Measurements from ENCODE around the gene NTM.

NTM gene

DNA sequence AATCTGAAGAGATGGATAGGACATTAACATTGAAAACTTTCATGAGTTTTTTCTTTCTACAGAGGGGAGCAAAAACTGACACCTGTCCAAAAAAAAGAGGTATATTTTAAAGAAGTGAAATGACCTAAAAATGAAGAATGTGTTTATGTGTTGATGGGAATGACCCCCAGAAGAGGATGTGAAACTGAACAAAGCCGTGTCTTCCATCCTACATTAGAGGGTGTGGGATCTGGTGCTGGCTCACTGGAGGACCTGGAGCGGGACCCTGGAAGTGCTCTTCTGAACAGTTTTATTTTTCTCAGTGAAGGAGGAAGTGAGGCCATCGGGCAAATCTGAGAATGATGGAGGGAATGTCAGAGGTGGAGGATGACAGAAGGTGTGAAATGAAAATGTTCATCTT, 470.1 kb downstream of the NTM start:
- in situ Hi-C loops (cut with MboI; ENCODE audit: low sequenced_read_pairs) = no loop called here

DNA sequence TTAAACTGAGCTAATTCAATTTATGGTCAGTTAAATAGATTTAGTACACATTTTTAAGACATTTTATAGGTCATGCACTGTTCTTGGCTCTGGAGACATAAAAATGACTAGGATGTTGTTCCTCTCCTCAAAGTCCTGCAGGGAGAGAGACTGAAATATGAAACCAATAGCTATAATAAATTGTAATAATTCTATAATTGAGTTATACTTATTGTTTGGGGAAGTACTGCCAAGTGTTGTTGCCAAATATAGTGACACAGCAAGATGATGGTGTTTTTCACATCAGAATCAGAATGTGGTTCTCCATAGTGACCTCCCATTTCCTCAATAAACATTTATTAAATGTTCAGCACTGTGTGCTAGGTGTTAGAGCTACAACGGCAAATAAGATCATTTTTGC, 470.6 kb downstream of the NTM start:
- in situ Hi-C loops (cut with MboI; ENCODE audit: low sequenced_read_pairs) = no loop called here

DNA sequence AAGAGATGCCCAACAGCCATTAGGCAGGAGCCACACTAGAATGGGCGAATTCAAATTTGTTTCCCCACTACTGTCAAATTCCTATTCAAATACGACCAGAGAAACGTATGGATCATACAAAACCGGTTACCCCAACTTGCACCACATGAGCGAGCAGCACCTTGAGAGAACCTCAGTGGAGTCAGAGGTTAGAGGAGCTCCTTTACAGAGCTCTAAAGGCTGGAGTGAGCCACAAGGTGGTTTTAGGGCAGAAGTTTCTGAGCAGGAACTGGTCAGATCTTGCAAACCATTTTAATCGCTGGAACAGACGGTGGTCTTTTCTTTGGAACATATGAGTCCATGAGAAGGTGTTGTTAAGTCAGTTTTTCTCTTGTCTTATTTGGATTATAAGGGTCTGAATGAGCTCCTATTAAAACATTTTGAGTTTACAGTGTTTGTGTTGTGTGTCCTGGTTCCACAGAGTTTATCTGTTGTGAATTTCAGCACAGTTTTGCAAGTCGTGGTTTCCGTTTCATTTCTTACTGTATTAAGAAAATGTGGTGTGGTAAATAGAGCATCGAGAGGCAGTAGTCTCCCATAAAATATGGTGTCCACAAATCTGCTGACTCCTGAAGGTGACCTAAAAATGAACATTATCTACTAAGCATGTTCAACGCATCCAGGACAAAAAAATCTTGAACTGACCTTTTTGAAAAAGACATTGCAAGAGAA, 471.7 kb downstream of the NTM start:
- in situ Hi-C loops (cut with MboI; ENCODE audit: low sequenced_read_pairs) = no loop called here

DNA sequence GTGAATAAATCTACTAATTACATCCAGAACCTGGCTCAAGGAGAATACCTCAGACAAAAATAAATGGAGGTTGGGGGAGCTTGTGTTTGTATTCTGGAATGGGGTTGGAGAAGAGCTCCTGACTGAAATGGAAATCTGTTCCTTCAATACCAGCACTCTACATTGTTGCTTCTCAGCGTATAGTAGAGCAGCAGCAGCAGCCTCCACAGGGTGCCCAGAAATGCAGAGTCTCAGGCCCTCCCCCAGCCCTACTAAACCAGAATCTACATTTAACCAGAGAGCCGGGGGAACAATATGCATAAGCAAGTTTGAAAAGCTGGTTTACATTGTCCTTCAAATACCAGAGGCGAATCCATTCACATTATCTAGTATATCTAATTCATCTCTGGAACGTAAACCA, 474.8 kb downstream of the NTM start:
- in situ Hi-C loops (cut with MboI; ENCODE audit: low sequenced_read_pairs) = no loop called here

DNA sequence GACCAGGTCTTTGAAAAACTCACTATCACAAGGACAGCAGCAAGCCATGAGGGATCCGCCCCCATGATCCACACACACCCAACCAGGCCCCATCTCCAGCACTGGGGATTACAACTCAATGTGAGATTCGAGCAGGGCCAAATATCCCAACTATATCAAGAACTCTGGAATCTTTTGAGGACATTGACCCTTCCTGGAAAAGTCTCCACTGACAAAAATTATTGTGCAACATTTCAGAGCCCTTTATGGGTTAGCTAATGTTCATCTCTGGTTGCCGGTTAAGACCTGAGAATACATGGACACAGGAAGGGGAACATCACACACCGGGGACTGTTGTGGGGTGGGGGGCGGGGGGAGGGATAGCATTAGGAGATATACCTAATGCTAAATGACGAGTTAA, 479.1 kb downstream of the NTM start:
- in situ Hi-C loops (cut with MboI; ENCODE audit: low sequenced_read_pairs) = no loop called here

DNA sequence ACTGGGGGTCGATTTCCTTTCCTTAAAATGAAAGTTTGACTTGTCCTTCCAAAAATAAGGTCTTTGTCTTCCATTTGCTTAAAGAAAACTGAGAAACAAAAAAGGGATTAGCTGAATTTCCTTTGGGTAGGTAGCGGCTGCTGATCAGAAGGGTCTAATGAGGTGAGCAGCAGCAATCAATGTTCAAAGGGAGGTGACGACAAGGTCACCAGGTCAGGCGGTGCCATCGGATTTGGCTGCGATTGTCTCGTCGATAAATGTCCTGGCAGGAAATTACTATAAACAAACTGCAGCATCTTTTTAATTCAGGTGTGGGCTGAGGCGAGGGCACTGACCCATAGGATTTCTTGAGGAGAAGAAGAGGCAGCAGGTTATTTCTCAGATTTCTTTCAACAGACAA, 480.1 kb downstream of the NTM start:
- in situ Hi-C loops (cut with MboI; ENCODE audit: low sequenced_read_pairs) = no loop called here

DNA sequence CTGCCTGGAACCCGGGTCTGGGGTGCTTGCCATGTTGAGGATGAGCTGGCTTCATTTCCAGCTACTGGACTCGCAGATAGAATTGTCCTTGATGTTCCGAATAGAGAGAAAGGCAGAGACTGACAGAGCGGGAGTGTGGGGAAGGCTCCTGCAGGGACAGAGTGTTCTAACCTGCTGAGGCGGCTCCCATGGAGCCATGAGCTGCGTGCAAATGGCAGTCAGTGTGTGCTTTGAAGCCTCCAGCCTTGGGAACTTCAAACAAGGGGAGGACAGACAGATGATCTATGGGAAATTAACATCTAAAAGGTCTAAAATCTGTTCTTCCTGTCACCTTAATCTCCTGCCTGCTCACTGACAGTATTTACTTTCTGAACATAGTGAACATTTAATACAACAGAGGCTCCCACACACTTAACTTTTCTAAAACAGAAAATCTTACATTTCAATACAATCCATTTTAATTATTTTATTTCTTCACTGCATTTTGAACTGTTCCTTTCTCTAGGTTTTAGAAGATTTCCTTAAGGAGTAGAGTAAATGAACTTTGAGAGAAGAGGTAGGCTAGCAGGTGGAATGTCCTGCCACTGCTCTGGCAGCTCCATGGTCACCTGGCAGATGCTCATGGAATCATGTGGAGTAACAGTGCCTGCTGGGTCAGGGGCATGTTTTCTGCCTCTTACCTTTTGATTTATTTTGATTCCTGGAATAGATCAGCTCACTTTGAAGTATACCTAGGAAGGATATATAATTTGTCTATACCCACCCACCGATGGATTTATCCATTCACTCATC, 481.7 kb downstream of the NTM start:
- in situ Hi-C loops (cut with MboI; ENCODE audit: low sequenced_read_pairs) = no loop called here

DNA sequence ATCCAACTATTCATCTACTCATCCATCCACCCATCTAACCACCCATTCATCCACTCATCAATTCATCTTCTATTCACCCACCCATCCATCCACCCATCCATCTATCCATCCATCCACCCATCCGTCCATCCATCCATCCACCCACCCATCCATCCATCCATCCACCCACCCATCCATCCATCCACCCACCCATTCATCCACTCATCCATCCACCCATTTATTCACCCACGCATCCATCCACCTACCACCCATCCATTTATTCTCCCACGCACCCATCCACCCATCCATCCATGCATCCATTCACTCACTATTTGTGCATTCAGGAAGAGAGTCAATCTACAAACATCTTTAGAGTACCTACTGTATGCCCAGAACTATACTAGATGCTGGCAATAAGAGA, 482.3 kb downstream of the NTM start:
- in situ Hi-C loops (cut with MboI; ENCODE audit: low sequenced_read_pairs) = no loop called here

DNA sequence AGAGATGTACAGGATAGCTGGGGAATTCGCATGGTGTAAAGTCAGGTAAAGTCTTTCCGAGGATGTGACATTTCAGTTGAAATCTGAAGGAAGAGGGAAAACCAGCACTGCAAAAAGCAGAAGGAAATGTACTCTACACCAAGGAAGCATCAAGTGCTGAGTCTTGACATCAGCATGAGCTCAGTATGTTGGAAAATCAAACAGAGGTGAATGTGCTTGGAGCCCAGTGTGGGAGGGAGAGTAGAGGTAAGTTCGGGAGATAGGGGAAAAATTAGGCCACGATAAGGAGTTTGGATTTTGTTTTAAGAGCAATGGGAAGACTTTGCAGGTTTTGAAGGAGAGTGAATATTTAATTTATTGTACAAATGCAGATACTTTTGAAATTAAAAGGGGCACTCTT, 484.0 kb downstream of the NTM start:
- in situ Hi-C loops (cut with MboI; ENCODE audit: low sequenced_read_pairs) = no loop called here

DNA sequence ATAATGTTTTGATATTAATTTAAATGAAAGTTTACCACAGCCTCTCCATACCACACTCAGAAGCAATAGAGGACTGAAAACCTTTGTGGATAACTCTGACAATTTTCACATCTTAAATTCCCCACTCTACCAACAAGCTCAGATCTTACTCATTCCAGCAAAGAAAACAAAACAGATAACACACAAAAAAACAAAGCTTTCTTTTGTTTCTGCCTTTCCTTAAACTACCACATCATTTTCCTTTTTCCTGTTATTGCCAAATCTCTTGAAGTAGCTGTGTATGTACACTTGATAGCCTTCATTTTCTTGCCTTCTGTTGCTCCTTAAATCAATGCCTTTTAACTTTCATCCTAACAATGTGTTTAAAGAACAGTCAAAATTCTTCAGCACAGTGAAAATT, 484.9 kb downstream of the NTM start:
- in situ Hi-C loops (cut with MboI; ENCODE audit: low sequenced_read_pairs) = no loop called here

DNA sequence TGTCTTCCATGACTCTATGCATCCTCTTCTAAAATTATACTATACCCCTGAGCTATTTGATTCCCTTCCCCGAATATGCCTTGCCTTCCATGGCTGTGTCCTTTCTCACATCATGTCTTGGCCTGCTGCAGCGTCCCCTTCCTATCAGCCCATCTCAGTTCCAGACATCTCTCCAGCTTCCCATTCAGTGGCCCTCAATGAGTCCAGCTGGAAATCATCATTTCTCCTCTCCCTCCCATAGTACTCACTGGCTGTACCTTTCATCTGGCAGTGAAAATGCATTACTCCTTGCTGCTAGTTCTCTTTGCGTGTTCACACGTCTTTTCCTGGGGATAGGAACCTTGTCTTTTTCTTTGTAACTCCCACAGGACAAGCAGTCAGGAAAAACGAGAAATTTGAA, 486.8 kb downstream of the NTM start:
- in situ Hi-C loops (cut with MboI; ENCODE audit: low sequenced_read_pairs) = no loop called here

DNA sequence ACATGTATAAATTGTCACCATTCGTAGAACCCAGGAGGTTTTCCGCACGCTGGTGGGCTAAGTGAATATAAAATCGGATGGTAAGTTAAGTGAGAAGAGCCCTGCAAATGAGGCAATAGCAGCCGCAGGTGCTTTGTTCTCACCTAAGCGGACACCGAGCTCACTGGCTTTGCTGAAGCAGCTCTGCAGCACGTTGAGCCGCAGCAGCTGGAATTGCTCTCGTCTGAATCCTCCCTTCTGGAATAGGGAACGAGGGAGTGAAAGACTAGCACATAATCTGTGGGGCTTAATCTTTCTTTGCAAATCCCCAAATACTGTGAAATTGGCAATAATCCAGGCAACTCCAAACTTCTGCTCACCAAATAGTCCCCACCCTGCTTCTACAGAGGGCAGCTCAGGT, 488.1 kb downstream of the NTM start:
- in situ Hi-C loops (cut with MboI; ENCODE audit: low sequenced_read_pairs) = no loop called here

DNA sequence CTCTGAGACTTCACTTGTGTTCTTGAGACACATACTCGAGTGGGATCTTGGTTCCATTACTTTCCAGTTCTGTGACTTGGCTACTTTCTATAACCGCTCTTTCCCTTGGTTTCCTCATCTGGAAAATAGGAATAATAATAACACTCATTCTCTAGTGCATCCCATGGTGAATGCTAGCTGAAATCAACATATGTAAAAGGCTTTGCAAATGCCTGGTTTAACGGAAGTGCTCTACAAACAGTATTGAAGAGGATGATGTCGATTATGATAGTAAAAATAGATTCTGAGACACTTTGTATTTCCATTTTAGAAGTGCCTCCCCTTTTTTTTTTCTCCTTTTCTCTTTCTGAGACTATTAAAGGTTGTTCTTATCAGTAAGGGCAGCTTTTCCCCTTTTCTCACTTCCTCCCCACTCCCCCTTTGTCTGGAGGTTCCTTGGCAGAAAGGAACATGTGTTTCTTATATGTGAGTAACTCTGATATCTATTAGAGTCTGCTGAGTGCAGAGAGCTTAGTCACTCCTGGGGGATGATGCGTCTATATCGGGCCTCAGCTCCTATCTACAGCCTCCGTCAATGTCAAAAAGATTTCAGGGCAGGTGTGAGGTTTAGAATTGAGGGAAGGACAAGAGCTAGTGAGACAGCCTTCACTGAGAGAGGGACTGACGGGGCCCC, 489.3 kb downstream of the NTM start:
- in situ Hi-C loops (cut with MboI; ENCODE audit: low sequenced_read_pairs) = no loop called here

DNA sequence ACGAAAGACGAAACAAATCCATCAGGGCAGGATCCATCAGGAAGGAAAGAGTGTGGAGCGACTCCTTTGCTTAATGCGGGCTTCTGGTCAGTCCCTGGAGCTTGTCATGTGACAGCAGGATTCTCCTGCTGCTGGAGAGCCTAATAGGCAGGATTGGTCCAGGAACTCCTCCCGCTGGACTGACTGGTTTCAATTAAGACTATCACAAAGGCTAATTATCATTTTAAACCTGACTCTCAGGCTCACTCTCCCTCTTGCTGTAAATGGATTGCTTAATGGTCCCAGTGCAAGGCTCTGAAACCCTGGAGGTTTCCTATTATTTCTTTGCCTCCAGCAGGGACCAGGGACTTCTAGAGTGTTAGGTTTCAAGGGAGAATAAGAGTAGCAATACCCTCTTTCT, 493.8 kb downstream of the NTM start:
- in situ Hi-C loops (cut with MboI; ENCODE audit: low sequenced_read_pairs) = no loop called here

DNA sequence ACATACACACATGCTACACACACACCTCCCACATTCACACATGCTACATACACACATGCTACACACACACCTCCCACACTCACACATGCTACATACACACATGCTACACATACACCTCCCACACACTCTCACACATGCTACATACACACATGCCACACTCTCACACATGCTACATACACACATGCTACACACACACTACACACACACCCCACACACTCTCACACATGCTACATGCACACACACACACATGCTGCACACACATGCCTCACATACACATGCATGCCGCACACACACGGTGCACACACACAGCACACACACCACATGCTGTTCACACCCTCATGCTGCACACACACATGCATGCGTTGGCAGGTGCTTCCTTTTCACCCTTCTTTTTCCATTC, 495.4 kb downstream of the NTM start:
- in situ Hi-C loops (cut with MboI; ENCODE audit: low sequenced_read_pairs) = no loop called here

DNA sequence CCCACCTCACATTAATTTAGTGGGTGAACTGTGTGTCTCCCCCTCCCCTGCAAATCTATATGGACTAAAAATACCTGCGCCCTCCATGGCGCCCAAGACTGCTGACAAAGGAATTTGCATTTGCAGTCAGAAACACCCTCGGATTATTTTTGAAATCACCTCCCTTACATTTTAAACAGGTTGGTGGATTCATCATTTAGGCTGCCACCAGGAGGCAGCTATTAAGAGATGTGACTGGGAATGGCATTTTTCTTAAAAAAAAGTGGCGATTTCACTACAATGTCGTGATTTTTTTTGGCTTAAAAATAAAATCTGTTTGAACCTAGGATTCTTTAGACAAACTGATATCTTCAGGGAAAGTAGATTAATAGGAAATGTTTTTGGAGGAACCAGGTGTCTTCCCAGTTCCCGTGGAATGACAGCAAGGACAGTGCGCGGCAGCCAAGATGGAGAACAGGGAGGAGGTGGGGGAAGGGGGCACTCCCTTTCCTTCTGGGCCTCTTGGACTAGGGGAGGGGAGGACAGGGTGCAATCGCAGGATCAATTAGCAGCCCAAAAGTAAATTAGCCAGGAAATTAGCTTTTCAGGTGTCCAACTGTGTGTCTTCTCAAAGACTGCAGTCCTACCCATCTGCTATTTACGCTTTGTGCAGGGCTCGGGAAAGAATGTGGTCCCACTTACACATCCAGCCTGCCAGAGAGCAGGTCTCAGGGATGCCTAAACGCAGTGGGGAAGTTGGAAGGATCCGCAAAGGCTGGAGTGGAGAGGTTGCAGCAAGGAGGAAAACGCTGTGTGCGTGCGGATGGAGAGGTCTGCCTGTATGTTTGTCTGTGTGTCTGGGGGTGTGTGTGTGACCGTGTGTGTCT, 496.4 kb downstream of the NTM start:
- in situ Hi-C loops (cut with MboI; ENCODE audit: low sequenced_read_pairs) = no loop called here

DNA sequence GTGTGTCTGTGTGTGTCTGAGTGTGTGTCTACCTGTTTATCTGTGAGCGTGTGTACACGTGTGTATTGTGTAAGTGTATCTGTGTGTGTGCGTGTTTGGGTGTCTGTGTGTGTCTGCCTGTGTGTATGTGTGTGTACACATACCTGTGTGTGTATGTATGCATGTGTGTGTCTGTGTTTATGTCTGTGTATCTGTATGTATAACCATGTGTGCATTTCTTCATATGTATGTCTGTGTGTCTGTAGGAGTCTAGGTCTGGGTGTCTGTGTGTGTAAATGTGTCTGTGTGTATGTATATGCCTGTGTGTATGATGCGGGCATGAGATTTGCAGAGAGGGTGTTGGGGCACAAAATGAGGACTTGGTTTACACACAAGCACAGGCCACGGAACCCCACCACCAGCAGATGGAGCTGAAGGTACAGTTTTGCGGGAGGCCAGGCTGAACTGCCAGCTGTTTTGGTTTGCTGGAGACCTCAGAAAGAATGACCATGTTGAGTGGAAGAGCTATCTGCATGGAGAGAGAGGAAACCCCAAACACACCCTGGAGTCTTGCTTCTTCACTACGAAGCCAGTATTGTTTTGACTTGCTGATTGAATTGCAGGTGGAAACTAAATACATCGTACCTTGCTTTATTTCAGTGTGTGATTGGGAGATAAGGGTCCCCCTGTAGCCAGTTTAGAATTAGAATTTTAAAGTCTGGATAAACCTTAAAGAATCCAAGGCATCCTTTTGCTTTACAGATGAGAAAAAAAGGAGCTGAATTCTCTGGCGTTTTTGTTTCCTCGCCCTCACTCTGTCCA, 497.2 kb downstream of the NTM start:
- in situ Hi-C loops (cut with MboI; ENCODE audit: low sequenced_read_pairs) = no loop called here

DNA sequence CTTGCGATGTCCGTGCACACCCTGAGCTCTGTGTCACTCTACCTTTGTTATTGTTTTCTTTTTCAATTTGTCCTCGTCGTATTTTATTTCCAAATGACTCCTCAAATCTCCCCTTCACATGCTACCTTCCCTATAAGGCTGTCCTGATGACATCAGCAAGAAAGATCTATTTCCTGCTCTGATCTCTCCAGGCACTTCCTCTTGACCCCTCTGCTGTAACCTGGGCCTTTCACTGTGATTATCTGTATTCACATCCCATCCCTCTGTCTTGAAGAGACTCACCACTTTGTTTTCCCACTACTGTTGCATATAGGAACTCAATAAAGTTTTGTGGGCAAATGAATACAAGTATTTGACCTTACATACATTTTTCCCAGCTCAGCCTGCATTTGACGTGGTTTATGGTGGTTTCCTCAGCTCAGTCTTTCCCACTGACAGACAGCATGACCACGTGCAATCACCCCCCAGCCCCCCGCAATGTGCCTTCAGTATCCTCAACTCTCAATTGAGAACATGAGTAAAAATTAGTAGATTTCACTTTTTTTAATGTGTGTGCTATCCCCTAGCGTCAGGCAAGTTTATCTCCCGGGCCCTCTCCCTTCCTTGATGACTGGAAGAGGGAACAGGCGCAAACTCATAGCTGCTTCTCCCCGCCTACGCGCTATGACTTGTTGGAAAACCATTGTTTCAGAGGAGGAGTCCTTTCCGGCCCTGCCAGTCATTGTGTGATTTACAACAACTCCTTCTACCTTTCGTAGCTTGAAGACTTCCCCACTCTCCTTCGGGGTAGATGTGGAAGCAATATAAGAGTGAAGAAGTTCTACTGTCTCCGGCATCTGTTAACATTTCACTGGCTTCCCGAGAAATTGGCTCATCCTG, 498.5 kb downstream of the NTM start:
- in situ Hi-C loops (cut with MboI; ENCODE audit: low sequenced_read_pairs) = no loop called here

DNA sequence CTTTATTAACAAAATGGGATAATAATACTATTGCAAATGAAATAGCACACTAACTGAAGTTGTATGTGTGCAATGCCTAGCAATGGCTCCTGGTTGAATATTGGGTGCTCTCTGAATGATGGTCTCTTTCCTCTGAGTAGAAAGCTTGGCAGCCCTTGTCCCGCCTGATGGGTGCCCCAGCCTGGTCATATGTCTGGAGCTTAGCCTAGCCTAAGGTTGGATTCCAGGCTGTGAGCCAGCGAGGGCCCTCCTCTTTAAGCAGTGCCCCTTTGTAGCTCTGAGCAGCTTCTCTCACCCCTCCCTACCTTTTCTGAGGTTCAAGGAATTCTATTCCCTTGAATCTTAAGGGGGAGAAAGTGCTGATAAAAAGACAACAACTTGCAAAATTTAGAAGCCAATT, 499.9 kb downstream of the NTM start:
- in situ Hi-C loops (cut with MboI; ENCODE audit: low sequenced_read_pairs) = no loop called here

Data from HL-60/S4 (cell line).